K562 (cell line): ENCODE results near the gene ATXN7L1. TPM values are rescaled to one million over a fixed set of nuclear protein-coding genes. Genes with fewer than 3 reads are reported as not detected.

Experiments
- ATAC-seq: fragments of 200-7000 bp; cut with Tn5 transposase; 3 replicates; pipeline ENCODE4 v1.9.1; 2020; ENCODE audit warnings: moderate library complexity
- BruUV-seq: library from RNA; stranded (reverse); fragments of 400-500 nt; replicated peaks from 2 replicates; lab custom pipeline; 2021; lab: Mats Ljungman, UMichigan
- CTCF ChIA-PET: fragments of 300-600 bp; formaldehyde crosslinking; extraction: SDS; loops from one replicate; lab custom pipeline; 2021; ENCODE audit warnings: low intra/inter-chr PET ratio; lab: Yijun Ruan, JAX
- POLR2A ChIA-PET: fragments of 300-600, 350-650 bp; sonication (Branson Sonifier 250); formaldehyde crosslinking; extraction: SDS; loops from one replicate; lab custom pipeline; 2021; ENCODE audit warnings: antibody characterized with exemption, inconsistent platforms; lab: Yijun Ruan, JAX
- DNase-seq, 4 experiments: peaks; one replicate each; pipeline versions ENCODE4 v3.0.0 to v3.0.0-alpha.2; 2011 to 2018; ENCODE audit warnings: low spot score in 3 of 4, mixed read lengths in 3 of 4; ENCODE audit errors: extremely low read depth in 1 of 4
- FAIRE-seq: peaks from 2 replicates; lab custom pipeline; 2011; peaks lifted over from hg19 to GRCh38; lab: Jason Lieb, UNC
- H2AFZ ChIP-seq: 2 replicates; pipeline ENCODE4 v1.6.0; 2011; ENCODE audit warnings: low read depth, low read length, control low read depth, inconsistent platforms
- H3K27ac ChIP-seq: fragments of 200-600 bp; 3 replicates; pipeline ENCODE4 v1.8.0; 2011; ENCODE audit warnings: low read depth, mild to moderate bottlenecking, control low read depth, inconsistent platforms, low read length, moderate library complexity, mixed read lengths; ENCODE audit errors: extremely low read depth
- H3K27me3 ChIP-seq, 2 experiments: fragments of 300-600 bp in 1 of 2; 2 replicates in 1 of 2; 3 replicates in 1 of 2; pipeline versions ENCODE4 v1.6.0 to v1.8.0; 2011; ENCODE audit warnings: inconsistent platforms in 2 of 2, low read length in 2 of 2, mild to moderate bottlenecking in 1 of 2, mixed read lengths in 1 of 2, moderate library complexity in 1 of 2; ENCODE audit not compliant: control insufficient read depth in 2 of 2, insufficient read depth in 2 of 2
- H3K36me3 ChIP-seq: fragments of 300-600 bp; 3 replicates; pipeline ENCODE4 v1.8.0; 2011; ENCODE audit warnings: mild to moderate bottlenecking, low read length, inconsistent platforms; ENCODE audit not compliant: control insufficient read depth, insufficient read depth
- H3K4me1 ChIP-seq, 2 experiments: fragments of 200-600 bp in 1 of 2; replicated peaks in 1 of 2; 2 replicates in 1 of 2; 3 replicates in 1 of 2; pipeline versions ENCODE4 v1.5.1 to v1.8.0; 2011; ENCODE audit warnings: inconsistent platforms in 2 of 2, low read length in 2 of 2, mild to moderate bottlenecking in 1 of 2, mixed read lengths in 1 of 2, moderate library complexity in 1 of 2; ENCODE audit not compliant: control insufficient read depth in 2 of 2, insufficient read depth in 2 of 2
- H3K4me2 ChIP-seq: 2 replicates; pipeline ENCODE4 v1.6.1; 2011; ENCODE audit warnings: low read length, control low read depth, inconsistent platforms, mixed read lengths; ENCODE audit not compliant: insufficient read depth
- H3K4me3 ChIP-seq: fragments of 200-600 bp; sonication (generic), shearing (Covaris generic); 2 replicates; pipeline ENCODE4 v1.5.1; 2016; ENCODE audit warnings: control low read depth, inconsistent platforms
- H3K79me2 ChIP-seq: fragments of 200-600 bp; 3 replicates; pipeline ENCODE4 v1.8.0; 2011; ENCODE audit warnings: low read length, inconsistent platforms; ENCODE audit not compliant: control insufficient read depth, insufficient read depth
- H3K9ac ChIP-seq, 2 experiments: 2 replicates each; pipeline versions ENCODE4 v1.6.0 to v1.6.1; 2011; ENCODE audit warnings: low read depth in 2 of 2, low read length in 2 of 2, control low read depth in 1 of 2, inconsistent platforms in 1 of 2, mild to moderate bottlenecking in 1 of 2, mixed read lengths in 1 of 2; ENCODE audit not compliant: insufficient read depth in 1 of 2
- H3K9me1 ChIP-seq: one replicate; pipeline ENCODE4 v1.6.0; 2011; ENCODE audit warnings: inconsistent platforms, mild to moderate bottlenecking, low read length, moderate library complexity; ENCODE audit not compliant: control insufficient read depth, insufficient read depth
- H3K9me3 ChIP-seq: replicated peaks from 2 replicates; pipeline ENCODE4 v1.5.1; 2011; ENCODE audit warnings: low read depth, low read length, inconsistent platforms; ENCODE audit not compliant: control insufficient read depth, insufficient read depth
- H4K20me1 ChIP-seq: replicated peaks from 2 replicates; pipeline ENCODE4 v1.6.1; 2011; ENCODE audit warnings: low read length, inconsistent platforms, mixed read lengths; ENCODE audit not compliant: control insufficient read depth, insufficient read depth
- IRF2 ChIP-seq: sonication (generic); formaldehyde crosslinking; IDR thresholded peaks from 2 replicates; pipeline ENCODE4 v1.8.1; 2022; ENCODE audit warnings: mild to moderate bottlenecking, missing genetic modification reagents
- NCOA4 ChIP-seq: fragments of 450-650 bp; IDR thresholded peaks from 2 replicates; pipeline ENCODE4 v1.6.1; 2018; ENCODE audit warnings: mild to moderate bottlenecking; ENCODE audit not compliant: partially characterized antibody
- NR1H2 ChIP-seq: sonication (generic); formaldehyde crosslinking; IDR thresholded peaks from 2 replicates; pipeline ENCODE4 v1.4.0; 2020; ENCODE audit warnings: mild to moderate bottlenecking, missing genetic modification reagents
- ZNF217 ChIP-seq: sonication (generic); formaldehyde crosslinking; IDR thresholded peaks from 2 replicates; pipeline ENCODE4 v1.8.0; 2022; ENCODE audit warnings: mild to moderate bottlenecking, missing genetic modification reagents
- WGBS: fragments of 100-300 bp; shearing (Covaris generic); methylation state at CpG from one replicate; pipeline ENCODE4 v1.1.6; 2016; ENCODE audit warnings: low coverage, mixed read lengths; ENCODE audit not compliant: insufficient coverage; ENCODE audit errors: missing lambda C conversion rate; 5-methylcytosine and 5-hydroxymethylcytosine counted together
- in situ Hi-C: fragments of 300-500 bp; cut with MboI; formaldehyde crosslinking; loops from 4 replicates; pipeline ENCODE4 v1.15.0; 2018; ENCODE audit warnings: inconsistent platforms, mixed read lengths
- intact Hi-C: fragments of 100-400 bp; cut with micrococcal nuclease; formaldehyde crosslinking; loops from 2 replicates; pipeline ENCODE4 v1.14.2; 2022
- polyA plus RNA-seq, 8 experiments: library from polyadenylated mRNA; depleted of rRNA in 4 of 8; stranded (reverse) in 5 of 8; unstranded in 3 of 8; fragments of >200 nt; fragmentation: Nextera tagmentation in 2 of 8; fragmentation: Illumina TruSeq in 1 of 8; extraction: Ambion mirVana in 2 of 8; extraction: Trizol in 1 of 8; gene quantifications; 2 replicates each; pipeline versions ENCODE4 v1.2.1 to v1.2.3, GENCODE V29; 2011 to 2014; ENCODE audit warnings: inconsistent platforms in 1 of 8, missing spikeins in 1 of 8
- total RNA-seq, 7 experiments: library from RNA; depleted of rRNA in 6 of 7; stranded (reverse); fragments of >200 nt in 6 of 7; fragmentation: Illumina TruSeq in 2 of 7; extraction: Trizol in 2 of 7; gene quantifications; 2 replicates each; pipeline versions ENCODE4 v1.2.1 to v1.2.3, GENCODE V29; 2011 to 2021; ENCODE audit warnings: low replicate concordance in 1 of 7
- TF ChIP-seq, protein P1 (sequence below): sonication (generic); formaldehyde crosslinking; IDR thresholded peaks from 2 replicates; pipeline ENCODE4 v1.8.0; 2022; ENCODE audit warnings: missing genetic modification reagents, mild to moderate bottlenecking, moderate library complexity, borderline replicate concordance
- TF ChIP-seq, protein P2 (sequence below): fragments of 450-650 bp; IDR thresholded peaks from 2 replicates; pipeline ENCODE4 v1.7.1; 2018; ENCODE audit warnings: mild to moderate bottlenecking, low read depth; ENCODE audit not compliant: partially characterized antibody
- TF ChIP-seq, protein P3 (sequence below), 2 experiments: fragments of 450-650 bp in 1 of 2; sonication (generic) in 1 of 2; formaldehyde crosslinking; conservative IDR thresholded peaks; 2 replicates each; pipeline versions ENCODE4 v1.4.0 to v1.8.1; 2020 to 2022; ENCODE audit warnings: mild to moderate bottlenecking in 1 of 2, missing genetic modification reagents in 1 of 2
- TF ChIP-seq, protein P4 (sequence below): IDR thresholded peaks from 2 replicates; pipeline ENCODE4 v1.6.1; 2014; ENCODE audit warnings: antibody characterized with exemption

The ATXN7L1 gene
- total and polyA plus RNA-seq, 9 of the 15 experiments (the other 6 are each of a cell fraction or from before 2014, with no cell fraction given) = 6.6 to 13.7 (median 10.7) TPM

DNA sequence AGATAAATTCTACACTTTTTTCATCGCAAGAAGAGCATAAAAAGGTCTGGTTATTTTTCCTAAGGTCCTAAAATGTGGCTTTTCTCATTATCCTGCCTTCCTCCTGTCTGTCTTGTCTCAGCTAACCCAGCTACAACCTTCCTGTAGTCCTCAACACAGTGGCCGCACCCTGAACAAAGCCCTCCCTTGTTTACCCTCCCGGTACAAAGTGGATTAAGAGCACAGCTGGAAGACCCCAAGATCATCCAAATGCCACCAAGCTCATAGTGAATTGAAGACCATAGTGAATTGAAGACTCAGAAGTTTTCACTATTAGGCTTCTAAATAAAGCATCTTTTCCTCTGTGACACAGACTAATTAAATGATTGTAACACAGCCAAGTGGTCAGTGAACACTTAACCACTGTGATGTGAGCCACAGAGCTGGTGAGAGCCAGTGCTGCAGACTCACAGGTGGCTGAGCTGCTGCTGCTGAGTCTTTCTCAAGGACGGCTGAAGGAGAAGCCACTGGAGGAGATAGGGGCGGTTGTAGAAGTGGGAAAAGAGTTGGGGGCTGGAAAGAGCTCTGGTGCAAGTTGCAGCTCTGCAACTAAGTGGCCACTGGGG, 123.6 kb downstream of the ATXN7L1 start:
- H3K9ac ChIP-seq = no peak overlapping the region
- CTCF ChIA-PET = no interaction called here
- in situ Hi-C loops = loop anchor here (5.0 kb wide), 2 partner anchors 290 to 400 kb away; no protein-coding TSS in a partner anchor
- no TSS peak for BruUV-seq
- no peaks in the 10 kb centered on the region for H3K9me1 ChIP-seq
- POLR2A ChIA-PET = interaction anchor here (0.7 to 2.2 kb wide), 5 partner anchors 12 to 117 kb away, joined by 3 to 10 read pairs (median 4); no protein-coding TSS in a partner anchor
- H3K27me3 ChIP-seq = peaks cover 0 to 18% of the 10 kb centered on the region in 2 experiments; a peak in 1 of 5 replicates
- H3K4me1 ChIP-seq = no peaks in the 10 kb centered on the region
- H3K27ac ChIP-seq = no peak overlapping the region
- H3K36me3 ChIP-seq = no peaks in the 10 kb centered on the region
- no peaks in the 10 kb centered on the region for H3K79me2 ChIP-seq
- no peak overlapping the region for H2AFZ ChIP-seq
- intact Hi-C loops = no loop called here
- H3K4me2 ChIP-seq = no peak overlapping the region
- TF ChIP-seq NCOA4 = no peak
- TF ChIP-seq, protein P1, sequence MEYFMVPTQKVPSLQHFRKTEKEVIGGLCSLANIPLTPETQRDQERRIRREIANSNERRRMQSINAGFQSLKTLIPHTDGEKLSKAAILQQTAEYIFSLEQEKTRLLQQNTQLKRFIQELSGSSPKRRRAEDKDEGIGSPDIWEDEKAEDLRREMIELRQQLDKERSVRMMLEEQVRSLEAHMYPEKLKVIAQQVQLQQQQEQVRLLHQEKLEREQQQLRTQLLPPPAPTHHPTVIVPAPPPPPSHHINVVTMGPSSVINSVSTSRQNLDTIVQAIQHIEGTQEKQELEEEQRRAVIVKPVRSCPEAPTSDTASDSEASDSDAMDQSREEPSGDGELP (CRISPR knock-in tag) = no peak
- TF ChIP-seq IRF2 (CRISPR knock-in tag) = no peak
- TF ChIP-seq, protein P2, sequence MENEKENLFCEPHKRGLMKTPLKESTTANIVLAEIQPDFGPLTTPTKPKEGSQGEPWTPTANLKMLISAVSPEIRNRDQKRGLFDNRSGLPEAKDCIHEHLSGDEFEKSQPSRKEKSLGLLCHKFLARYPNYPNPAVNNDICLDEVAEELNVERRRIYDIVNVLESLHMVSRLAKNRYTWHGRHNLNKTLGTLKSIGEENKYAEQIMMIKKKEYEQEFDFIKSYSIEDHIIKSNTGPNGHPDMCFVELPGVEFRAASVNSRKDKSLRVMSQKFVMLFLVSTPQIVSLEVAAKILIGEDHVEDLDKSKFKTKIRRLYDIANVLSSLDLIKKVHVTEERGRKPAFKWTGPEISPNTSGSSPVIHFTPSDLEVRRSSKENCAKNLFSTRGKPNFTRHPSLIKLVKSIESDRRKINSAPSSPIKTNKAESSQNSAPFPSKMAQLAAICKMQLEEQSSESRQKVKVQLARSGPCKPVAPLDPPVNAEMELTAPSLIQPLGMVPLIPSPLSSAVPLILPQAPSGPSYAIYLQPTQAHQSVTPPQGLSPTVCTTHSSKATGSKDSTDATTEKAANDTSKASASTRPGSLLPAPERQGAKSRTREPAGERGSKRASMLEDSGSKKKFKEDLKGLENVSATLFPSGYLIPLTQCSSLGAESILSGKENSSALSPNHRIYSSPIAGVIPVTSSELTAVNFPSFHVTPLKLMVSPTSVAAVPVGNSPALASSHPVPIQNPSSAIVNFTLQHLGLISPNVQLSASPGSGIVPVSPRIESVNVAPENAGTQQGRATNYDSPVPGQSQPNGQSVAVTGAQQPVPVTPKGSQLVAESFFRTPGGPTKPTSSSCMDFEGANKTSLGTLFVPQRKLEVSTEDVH = no peak
- TF ChIP-seq NR1H2 = no peak
- TF ChIP-seq, protein P3, sequence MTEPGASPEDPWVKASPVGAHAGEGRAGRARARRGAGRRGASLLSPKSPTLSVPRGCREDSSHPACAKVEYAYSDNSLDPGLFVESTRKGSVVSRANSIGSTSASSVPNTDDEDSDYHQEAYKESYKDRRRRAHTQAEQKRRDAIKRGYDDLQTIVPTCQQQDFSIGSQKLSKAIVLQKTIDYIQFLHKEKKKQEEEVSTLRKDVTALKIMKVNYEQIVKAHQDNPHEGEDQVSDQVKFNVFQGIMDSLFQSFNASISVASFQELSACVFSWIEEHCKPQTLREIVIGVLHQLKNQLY (CRISPR knock-in tag; conservative IDR thresholded peaks at IDR 0.05) = no peak
- TF ChIP-seq ZNF217 (CRISPR knock-in tag) = no peak
- TF ChIP-seq, protein P4, sequence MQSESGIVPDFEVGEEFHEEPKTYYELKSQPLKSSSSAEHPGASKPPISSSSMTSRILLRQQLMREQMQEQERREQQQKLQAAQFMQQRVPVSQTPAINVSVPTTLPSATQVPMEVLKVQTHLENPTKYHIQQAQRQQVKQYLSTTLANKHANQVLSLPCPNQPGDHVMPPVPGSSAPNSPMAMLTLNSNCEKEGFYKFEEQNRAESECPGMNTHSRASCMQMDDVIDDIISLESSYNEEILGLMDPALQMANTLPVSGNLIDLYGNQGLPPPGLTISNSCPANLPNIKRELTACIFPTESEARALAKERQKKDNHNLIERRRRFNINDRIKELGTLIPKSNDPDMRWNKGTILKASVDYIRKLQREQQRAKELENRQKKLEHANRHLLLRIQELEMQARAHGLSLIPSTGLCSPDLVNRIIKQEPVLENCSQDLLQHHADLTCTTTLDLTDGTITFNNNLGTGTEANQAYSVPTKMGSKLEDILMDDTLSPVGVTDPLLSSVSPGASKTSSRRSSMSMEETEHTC = no peak
- TF ChIP-seq, all 486 proteins: peak for 0
- Histone ChIP-seq H3K4me3 (no peak overlapping the region), H3K9me3 (no peaks in the 10 kb centered on the region), H4K20me1 (peaks cover 4% of the 10 kb centered on the region)
- 10% methylated on average over 5 of the region's 5 CpGs for WGBS
- DNase-seq = no peak
- FAIRE-seq = no peak
- no peak for ATAC-seq
